NCI-H1417 treated with DMSO at 0.1 percent for 48 hours (cell line): ENCODE measurements around the gene WDR27.
"Not testable (repeated sequence)": the region's sequence is repeated elsewhere in the genome, so short reads cannot be mapped to it uniquely, and the experiment has no call there.

Experiments
- DNase-seq: peaks from one replicate; lab custom pipeline; 2025; lab: John Stamatoyannopoulos, UW

WDR27 gene

GRCh38 chr6:169660751-169661390 is 41.0 kb downstream of the WDR27 start:
- DNase-seq: no peak

GRCh38 chr6:169659820-169660610 is 41.8 kb downstream of the WDR27 start:
- no peak for DNase-seq

- DNase-seq: no peak
These were observed 44.6 kb downstream of the WDR27 start for GRCh38 chr6:169657284-169657610.

- DNase-seq: no peak
These were observed 45.1 kb downstream of the WDR27 start for GRCh38 chr6:169656546-169657283.

- DNase-seq: no peak
These were observed 47.0 kb downstream of the WDR27 start for GRCh38 chr6:169654598-169655391.

- DNase-seq: no peak
These were observed 48.1 kb downstream of the WDR27 start for GRCh38 chr6:169653691-169654090.

- no peak for DNase-seq
These were observed 48.9 kb downstream of the WDR27 start for GRCh38 chr6:169652896-169653295.

GRCh38 chr6:169651498-169651897 is 50.3 kb downstream of the WDR27 start:
- DNase-seq: no peak

GRCh38 chr6:169650959-169651292 is 50.9 kb downstream of the WDR27 start:
- no peak for DNase-seq

- DNase-seq: no peak
These were observed 51.4 kb downstream of the WDR27 start for GRCh38 chr6:169650241-169650958.

GRCh38 chr6:169648617-169649016 is 53.2 kb downstream of the WDR27 start:
- DNase-seq: no peak

- no peak for DNase-seq
These were observed 53.7 kb downstream of the WDR27 start for GRCh38 chr6:169648092-169648491.

GRCh38 chr6:169647637-169648036 is 54.2 kb downstream of the WDR27 start:
- no peak for DNase-seq

GRCh38 chr6:169646906-169647567 is 54.8 kb downstream of the WDR27 start:
- no peak for DNase-seq

- not testable (repeated sequence) for DNase-seq
These were observed 56.4 kb downstream of the WDR27 start for GRCh38 chr6:169645459-169645858.

- DNase-seq: no peak
These were observed 58.3 kb downstream of the WDR27 start for GRCh38 chr6:169643521-169643920.

- no peak for DNase-seq
These were observed 59.4 kb downstream of the WDR27 start for GRCh38 chr6:169642455-169642854.

- no peak for DNase-seq
These were observed 60.3 kb downstream of the WDR27 start for GRCh38 chr6:169641461-169642085.

GRCh38 chr6:169640983-169641382 is 60.8 kb downstream of the WDR27 start:
- DNase-seq: no peak

GRCh38 chr6:169640351-169640852 is 61.4 kb downstream of the WDR27 start:
- no peak for DNase-seq
